Activated naive CD4-positive, alpha-beta T cell treated with anti-CD3 and anti-CD28 coated beads, Interleukin-2, amount 10 ng/mL, durations not matched to agents 7 days and 5 days (primary cell): ENCODE measurements around the gene STAM.
A peak's percentile ranks its signal among the peaks of the same experiment; 100 is the strongest.

Experiments
- CTCF ChIA-PET: fragments of 350-600 bp; sonication (Branson Sonifier 250); formaldehyde crosslinking; loops from one replicate; lab custom pipeline; 2021; ENCODE audit warnings: antibody characterized with exemption; lab: Charles Lee
- DNase-seq: peaks from one replicate; pipeline ENCODE4 v3.0.0-alpha.2; 2020
- H3K27ac Mint-ChIP-seq: one replicate; pipeline ENCODE4 v1.8.0; 2021; ENCODE audit warnings: mild to moderate bottlenecking, moderate library complexity, mixed read lengths
- H3K27me3 Mint-ChIP-seq: one replicate; pipeline ENCODE4 v1.8.0; 2021; ENCODE audit warnings: mild to moderate bottlenecking, mixed read lengths
- H3K36me3 Mint-ChIP-seq: one replicate; pipeline ENCODE4 v1.8.0; 2021; ENCODE audit warnings: mixed read lengths
- H3K4me1 Mint-ChIP-seq: one replicate; pipeline ENCODE4 v1.8.0; 2021; ENCODE audit warnings: mixed read lengths
- H3K4me3 Mint-ChIP-seq: one replicate; pipeline ENCODE4 v1.8.0; 2021; ENCODE audit warnings: mild to moderate bottlenecking, moderate library complexity, mixed read lengths
- H3K9me3 Mint-ChIP-seq: one replicate; pipeline ENCODE4 v1.8.0; 2021; ENCODE audit warnings: mixed read lengths

Gene STAM

DNA sequence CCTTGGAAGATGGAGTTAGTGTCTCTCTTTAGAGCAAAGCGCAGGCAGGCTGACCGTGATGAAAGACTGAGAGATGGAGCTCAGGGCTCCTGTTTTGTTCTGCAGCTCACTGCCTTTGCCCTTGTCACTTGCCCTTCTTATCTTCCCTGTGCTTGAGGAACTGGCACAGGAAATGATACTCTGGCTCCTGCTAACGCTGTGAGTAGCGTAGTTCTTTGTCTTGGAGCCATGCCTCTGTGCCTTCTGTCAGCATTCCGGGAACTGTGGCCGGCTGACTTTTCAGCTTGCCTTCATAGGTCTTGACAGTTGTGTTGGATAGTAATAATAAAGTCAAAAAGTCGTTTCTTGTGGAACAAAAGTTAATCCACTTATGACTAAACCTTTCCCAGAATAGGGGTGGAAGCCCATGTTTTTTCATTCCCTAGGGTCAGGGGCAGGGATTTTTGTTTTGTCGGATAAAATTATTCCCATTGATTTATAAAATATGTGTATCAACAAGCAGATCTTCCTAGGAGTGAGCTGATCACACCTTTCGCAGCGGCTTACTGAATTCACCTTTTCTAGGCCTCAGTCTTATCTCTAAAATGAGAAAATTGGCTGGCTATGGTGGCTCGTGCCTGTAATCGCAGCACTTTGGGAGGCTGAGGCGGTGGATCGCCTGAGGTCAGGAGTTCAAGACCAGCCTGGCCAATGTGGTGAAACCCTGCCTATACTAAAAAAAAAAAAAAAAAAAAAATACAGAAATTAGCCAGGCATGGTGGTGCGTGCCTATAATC lies 91.4 kb downstream of the STAM start:
- Mint-ChIP-seq H3K4me1 (no peaks in the 10 kb centered on the region), H3K27me3 (no peaks in the 10 kb centered on the region), H3K36me3 (no peaks in the 10 kb centered on the region), H3K9me3 (no peaks in the 10 kb centered on the region), H3K4me3 (no peak overlapping the region), H3K27ac (no peak overlapping the region)
- no peak for DNase-seq
- CTCF ChIA-PET: no interaction called here

DNA sequence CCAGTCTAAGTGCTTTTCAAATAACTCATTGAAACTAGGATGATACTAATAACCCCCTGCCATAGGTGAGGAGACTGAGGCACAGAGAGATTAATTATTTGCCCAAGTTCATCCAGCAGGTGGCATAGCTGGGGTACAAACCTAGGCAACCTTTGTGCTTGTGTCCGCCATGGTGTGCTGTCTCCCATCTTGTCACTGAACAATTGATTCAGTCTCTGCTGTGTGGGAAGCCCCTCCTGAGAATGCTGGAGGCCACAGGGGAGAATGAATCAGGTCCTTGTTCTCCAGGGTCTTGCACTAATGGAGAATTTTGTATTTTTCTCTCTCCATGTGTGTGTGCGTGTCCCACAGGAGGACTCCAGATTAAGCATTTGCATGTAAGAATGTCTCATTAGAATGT lies 92.3 kb downstream of the STAM start:
- no peaks in the 10 kb centered on the region for H3K27me3 Mint-ChIP-seq
- DNase-seq: no peak
- no peaks in the 10 kb centered on the region for H3K4me1 Mint-ChIP-seq
- CTCF ChIA-PET: interaction anchor here (0.8 to 1.5 kb wide), 3 partner anchors 9 to 98 kb away, joined by 3 to 4 read pairs (median 3); no protein-coding TSS in a partner anchor
- H3K27ac Mint-ChIP-seq: no peak overlapping the region
- H3K4me3 Mint-ChIP-seq: no peak overlapping the region
- H3K36me3 Mint-ChIP-seq: no peaks in the 10 kb centered on the region
- H3K9me3 Mint-ChIP-seq: no peaks in the 10 kb centered on the region

DNA sequence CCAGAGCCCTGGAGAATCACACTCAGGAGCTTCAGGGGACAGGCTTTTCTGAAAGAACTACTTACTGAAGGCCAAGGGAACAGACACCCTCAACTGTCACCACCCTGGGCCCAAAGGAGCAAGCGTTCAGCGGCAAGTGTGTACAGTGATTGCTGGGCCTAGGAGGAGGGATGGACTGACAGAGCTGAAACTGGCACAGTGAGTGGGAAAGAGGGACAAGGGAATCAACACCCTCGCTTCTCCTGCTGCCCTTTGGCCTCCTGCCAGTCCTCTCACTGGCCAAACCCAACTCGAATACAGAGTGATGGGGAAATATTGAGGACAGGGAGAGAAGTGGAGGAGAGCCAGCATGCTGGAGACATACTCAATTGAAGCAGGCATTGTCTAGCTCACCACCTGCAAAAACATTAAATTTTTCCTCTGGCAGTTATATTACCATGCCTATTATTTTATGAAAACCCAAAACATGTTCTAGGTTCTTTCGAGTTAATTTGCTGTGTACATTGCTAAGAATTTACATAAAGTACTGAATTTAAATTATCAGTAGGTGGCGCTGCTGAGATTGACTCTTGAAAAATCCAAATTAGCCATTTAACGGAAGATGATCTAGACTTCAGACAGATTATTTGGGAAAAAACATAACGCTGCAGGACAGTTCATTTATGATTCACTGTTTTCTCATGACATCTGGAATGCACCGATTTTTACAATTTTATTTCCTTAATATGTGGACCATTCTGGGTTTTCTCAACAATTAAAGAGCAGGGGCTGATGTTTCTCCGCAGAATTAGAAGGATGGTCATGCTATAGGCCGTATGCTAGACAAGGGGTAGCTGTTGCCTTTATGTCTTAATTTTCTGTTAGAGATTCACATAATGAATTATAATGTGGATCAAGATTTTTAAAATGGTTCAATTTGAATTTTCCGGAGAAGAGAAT lies 93.3 kb downstream of the STAM start:
- no peak for DNase-seq
- no peak overlapping the region for H3K27ac Mint-ChIP-seq
- no peak overlapping the region for H3K4me3 Mint-ChIP-seq
- CTCF ChIA-PET: interaction anchor here (0.8 to 1.6 kb wide), 4 partner anchors 8 to 123 kb away, joined by 3 to 5 read pairs (median 4); no protein-coding TSS in a partner anchor
- no peaks in the 10 kb centered on the region for H3K36me3 Mint-ChIP-seq
- H3K4me1 Mint-ChIP-seq: no peaks in the 10 kb centered on the region
- H3K27me3 Mint-ChIP-seq: no peaks in the 10 kb centered on the region
- H3K9me3 Mint-ChIP-seq: no peaks in the 10 kb centered on the region

DNA sequence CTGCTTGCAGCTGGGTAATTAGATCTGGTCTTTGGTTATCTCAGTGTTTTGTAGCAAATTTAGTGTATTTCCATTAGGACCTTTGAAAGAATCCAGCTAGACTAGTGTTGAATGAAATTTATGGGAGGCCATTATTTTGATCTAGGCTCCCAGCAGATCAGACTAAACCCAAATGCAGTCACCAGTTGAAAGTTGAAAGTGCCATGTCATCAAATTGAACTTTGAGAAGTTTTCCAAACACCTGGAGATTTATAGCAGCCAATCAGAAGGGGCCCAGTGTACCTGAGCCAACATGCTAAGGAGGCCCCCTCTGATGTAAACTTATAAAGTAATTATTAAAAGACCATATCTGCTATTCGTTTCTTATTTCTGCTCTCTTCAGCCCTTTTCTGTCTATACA lies 96.7 kb downstream of the STAM start:
- H3K4me1 Mint-ChIP-seq: peaks cover 15% of the 10 kb centered on the region
- CTCF ChIA-PET: interaction anchor here (0.7 kb wide), 1 partner anchor 97 kb away, joined by 3 read pairs; no protein-coding TSS in a partner anchor
- H3K27me3 Mint-ChIP-seq: no peaks in the 10 kb centered on the region
- H3K4me3 Mint-ChIP-seq: no peak overlapping the region
- H3K9me3 Mint-ChIP-seq: no peaks in the 10 kb centered on the region
- H3K27ac Mint-ChIP-seq: no peak overlapping the region
- no peak for DNase-seq
- H3K36me3 Mint-ChIP-seq: no peaks in the 10 kb centered on the region

DNA sequence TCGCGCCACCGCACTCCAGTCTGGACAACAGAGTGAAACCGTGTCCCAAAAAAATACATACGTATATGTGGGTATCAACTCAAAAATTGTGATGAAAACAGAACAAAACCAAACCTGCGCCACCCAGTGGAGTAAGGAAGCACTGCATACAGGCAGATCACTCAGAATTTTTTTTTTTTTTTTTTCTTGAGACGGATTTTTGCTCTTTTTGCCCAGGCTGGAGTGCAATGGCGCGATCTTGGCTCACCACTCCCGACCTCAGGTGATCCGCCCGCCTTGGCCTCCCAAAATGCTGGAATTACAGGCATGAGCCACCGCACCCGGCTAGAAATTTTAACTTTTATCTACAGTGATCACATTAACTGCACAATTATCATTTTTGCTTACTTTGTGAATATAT lies 99.0 kb downstream of the STAM start:
- peaks cover 15% of the 10 kb centered on the region for H3K4me1 Mint-ChIP-seq
- no peaks in the 10 kb centered on the region for H3K9me3 Mint-ChIP-seq
- no peak overlapping the region for H3K4me3 Mint-ChIP-seq
- CTCF ChIA-PET: interaction anchor here (0.6 to 1.8 kb wide), 5 partner anchors 12 to 526 kb away, joined by 3 to 5 read pairs (median 3); no protein-coding TSS in a partner anchor
- DNase-seq: peak; percentile 80
- H3K27ac Mint-ChIP-seq: no peak overlapping the region
- no peaks in the 10 kb centered on the region for H3K27me3 Mint-ChIP-seq
- no peaks in the 10 kb centered on the region for H3K36me3 Mint-ChIP-seq

DNA sequence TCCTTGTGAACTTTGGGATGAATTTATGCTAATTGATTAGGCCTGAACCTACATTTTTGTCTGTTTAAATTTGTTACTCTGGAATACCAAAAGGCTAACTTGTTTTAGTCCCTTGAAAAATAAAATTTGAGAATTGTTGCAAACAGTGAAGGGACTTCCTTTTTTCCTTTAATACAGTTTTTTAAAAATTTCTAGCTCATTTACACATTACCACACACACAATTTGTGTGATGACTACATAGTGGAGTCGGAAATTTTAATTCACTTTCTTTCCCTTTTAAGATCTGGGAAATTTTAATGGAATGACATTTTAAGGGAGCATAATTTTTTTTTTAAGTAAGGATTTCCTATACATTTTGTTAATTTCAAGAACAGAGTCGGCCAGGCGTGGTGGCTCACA lies 99.5 kb downstream of the STAM start:
- Mint-ChIP-seq H3K27me3 (no peaks in the 10 kb centered on the region), H3K9me3 (no peaks in the 10 kb centered on the region), H3K36me3 (no peaks in the 10 kb centered on the region), H3K27ac (no peak overlapping the region), H3K4me3 (no peak overlapping the region), H3K4me1 (peaks cover 15% of the 10 kb centered on the region)
- CTCF ChIA-PET: interaction anchor here (0.7 to 1.8 kb wide), 5 partner anchors 12 to 143 kb away, joined by 3 to 5 read pairs (median 3); partner anchors contain the start of gene HACD1
- no peak for DNase-seq

DNA sequence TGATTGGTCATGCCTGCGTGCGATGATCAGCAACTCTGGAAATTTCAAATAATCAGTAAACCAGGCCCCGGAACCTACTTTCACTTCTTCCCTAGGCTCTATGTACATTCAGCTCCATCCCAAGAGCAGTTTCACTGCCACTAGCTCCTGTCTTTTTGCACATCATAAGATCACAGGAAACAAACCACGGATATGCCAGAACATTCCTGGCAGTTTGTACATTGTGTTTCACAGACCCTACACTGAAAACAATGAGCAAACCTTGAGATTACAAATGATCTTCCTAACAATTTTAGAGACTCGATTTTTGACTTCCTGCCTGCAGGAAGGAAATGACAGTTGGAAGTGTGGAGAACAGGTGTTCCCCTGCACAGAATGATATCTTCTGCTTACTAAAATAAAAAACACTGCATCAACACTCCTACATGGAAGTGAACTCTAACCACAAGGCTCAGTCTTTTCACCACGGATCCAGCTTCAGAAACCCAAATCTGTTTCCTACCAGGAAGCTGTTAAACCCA lies 100.5 kb downstream of the STAM start:
- Mint-ChIP-seq H3K9me3 (no peaks in the 10 kb centered on the region), H3K27ac (no peak overlapping the region), H3K27me3 (no peaks in the 10 kb centered on the region), H3K36me3 (no peaks in the 10 kb centered on the region), H3K4me3 (no peak overlapping the region), H3K4me1 (peaks cover 15% of the 10 kb centered on the region)
- no peak for DNase-seq
- CTCF ChIA-PET: interaction anchor here (0.7 to 1.8 kb wide), 5 partner anchors 8 to 144 kb away, joined by 3 to 5 read pairs (median 3); no protein-coding TSS in a partner anchor

DNA sequence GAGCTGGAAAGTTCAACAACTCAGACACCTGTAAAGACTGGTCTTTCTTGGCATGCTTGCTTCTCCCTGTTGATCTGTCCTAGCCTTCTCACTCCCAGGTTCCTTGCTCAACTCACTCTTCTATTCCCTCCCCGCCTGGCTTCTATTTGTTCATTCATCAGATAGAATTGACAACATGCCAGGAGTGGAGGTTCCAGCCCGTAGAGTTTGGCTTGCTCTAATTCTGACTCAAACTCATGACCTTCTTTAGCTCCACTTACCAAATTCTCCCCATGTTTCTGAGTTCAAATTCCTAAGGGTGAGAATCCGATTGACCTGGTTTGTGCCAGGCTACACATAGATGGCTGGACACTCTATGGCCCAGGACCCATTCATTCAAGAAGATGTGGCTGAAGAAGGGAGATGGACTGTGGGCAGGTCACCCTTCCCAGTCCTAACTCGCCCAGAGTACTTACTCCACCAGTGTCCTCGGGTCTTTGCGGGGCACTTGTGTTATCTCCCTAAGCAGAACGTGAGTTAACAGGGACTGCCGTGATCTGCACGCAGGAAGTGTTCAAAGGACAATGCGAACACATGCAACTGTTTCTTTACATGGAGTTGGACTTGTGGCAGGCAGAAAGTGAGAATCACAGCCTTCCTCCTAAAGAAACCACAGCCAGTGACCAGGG lies 104.1 kb downstream of the STAM start:
- Mint-ChIP-seq H3K4me3 (no peak overlapping the region), H3K4me1 (peaks cover 11% of the 10 kb centered on the region), H3K9me3 (no peaks in the 10 kb centered on the region), H3K36me3 (no peaks in the 10 kb centered on the region), H3K27me3 (no peaks in the 10 kb centered on the region), H3K27ac (no peak overlapping the region)
- DNase-seq: no peak
- CTCF ChIA-PET: interaction anchor here (1.5 kb wide), 1 partner anchor 11 kb away, joined by 4 read pairs; no protein-coding TSS in a partner anchor

DNA sequence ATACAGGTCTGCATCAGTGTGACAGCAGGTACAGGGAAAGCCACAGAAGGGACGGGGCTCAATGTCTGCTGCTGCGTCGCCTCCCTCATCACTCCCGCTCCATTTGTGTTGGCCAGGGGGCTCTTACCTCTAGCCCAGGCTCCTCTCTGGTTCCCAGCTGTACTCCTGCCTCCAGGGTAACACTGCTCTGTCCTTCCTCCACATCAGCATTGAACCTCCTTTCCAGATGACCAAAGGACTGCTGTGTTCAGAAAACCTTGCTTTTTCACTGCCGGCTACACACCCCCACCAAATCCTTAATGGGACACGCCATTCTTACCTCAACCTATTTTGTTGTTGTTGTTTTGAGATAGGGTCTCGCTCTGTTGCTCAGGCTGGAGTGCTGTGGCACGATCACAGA lies 105.9 kb downstream of the STAM start:
- Mint-ChIP-seq H3K36me3 (no peaks in the 10 kb centered on the region), H3K4me1 (peaks cover 2% of the 10 kb centered on the region), H3K27ac (no peak overlapping the region), H3K9me3 (no peaks in the 10 kb centered on the region), H3K4me3 (no peak overlapping the region), H3K27me3 (no peaks in the 10 kb centered on the region)
- DNase-seq: no peak
- CTCF ChIA-PET: no interaction called here

DNA sequence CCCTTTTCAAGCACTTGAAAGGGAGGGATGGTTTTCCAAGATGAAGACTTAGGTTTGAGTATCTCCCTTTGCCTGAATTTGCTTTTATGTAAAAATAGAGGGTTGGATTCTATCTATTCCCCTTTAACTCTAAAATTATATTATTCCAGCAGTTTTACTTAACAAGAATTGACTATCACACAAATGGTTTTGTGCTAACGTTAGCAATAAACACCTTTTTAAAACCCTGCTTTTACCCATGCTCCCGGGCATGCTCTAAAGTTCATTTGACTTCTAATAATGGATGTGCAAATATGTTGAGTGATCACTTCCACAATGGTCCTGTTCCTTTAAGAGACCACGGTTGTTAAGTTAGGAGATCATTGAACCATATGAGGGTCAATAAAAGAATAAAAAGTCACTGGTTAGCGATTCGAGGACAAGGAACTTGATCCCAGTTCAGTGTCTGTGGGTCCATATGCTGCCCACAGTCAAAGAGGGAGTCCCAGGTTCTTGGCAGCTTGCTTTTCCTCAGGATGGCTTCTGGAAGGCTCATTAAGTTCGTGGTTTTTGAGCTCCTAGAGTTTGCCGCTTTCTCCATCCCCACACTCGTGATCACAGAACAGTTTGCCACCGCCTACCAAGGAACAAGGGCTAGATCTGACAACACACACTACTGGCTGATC lies 108.0 kb downstream of the STAM start, which contains the start of gene TMEM236:
TMEM236 (plus strand) TSS at position 421 of the 665 bp plus-strand sequence; CDS start at position 516, 95 bp downstream.
- Mint-ChIP-seq H3K4me1 (peaks cover 4% of the 10 kb centered on the region), H3K4me3 (no peak within 1 kb of the TSS), H3K27me3 (peaks cover 4% of the 10 kb centered on the region), H3K36me3 (no peaks in the 10 kb centered on the region), H3K9me3 (no peaks in the 10 kb centered on the region), H3K27ac (no peak within 1 kb of the TSS)
- CTCF ChIA-PET: no interaction called here
- no peak for DNase-seq

DNA sequence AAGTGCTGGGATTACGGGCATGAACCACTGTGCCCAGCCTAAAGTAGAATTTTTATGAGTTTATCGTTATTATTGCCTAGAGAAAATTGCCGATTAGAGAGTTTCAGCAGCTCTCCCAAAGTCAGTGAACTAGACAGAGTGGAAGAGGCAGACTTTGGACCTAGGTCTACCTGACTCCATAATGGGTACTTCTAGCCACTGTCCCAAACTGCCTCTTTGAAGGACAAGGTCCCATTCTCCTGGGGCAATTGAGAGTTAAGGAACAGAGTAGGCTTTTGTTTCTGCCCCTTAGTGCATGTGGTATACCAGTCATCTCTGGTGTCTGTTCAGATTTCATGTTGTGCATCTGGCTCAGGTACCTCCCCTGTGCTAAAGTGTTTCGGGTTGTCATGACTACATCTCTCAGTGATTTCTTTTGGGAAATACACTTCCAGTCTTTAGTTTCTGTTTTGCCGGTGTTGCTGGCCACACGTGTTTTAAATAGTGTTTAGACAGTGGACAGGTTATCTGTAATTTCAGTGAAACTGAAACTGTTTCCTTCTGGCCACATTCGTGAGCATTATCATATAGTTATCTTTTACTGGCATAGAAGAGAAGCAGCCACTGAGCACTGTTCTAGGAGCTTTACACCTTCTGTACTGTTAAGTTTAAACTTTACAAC lies 112.7 kb downstream of the STAM start:
- DNase-seq: no peak
- H3K4me1 Mint-ChIP-seq: peaks cover 5% of the 10 kb centered on the region
- peaks cover 4% of the 10 kb centered on the region for H3K27me3 Mint-ChIP-seq
- H3K4me3 Mint-ChIP-seq: no peak overlapping the region
- H3K36me3 Mint-ChIP-seq: no peaks in the 10 kb centered on the region
- CTCF ChIA-PET: no interaction called here
- no peaks in the 10 kb centered on the region for H3K9me3 Mint-ChIP-seq
- no peak overlapping the region for H3K27ac Mint-ChIP-seq

DNA sequence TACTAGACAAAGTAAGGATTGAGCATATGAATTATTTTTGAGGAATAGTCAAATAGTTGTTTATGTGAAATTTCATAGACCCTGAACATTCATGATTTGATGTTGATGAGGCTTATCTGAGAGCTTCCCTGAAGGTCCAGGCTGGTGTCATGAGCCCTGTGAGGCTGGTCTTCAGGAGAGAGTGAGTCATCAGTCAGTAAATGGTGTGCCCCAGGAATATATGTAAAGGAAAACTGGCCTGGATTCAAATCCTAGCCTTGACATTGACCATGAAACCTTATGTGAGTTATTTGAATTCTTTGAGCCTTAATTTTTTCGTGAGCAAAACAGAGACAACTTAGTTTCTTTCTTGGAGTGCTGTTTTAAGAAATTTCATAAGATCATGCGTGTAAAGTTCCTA lies 114.2 kb downstream of the STAM start:
- Mint-ChIP-seq H3K4me3 (no peak overlapping the region), H3K4me1 (peaks cover 5% of the 10 kb centered on the region)
- CTCF ChIA-PET: no interaction called here

DNA sequence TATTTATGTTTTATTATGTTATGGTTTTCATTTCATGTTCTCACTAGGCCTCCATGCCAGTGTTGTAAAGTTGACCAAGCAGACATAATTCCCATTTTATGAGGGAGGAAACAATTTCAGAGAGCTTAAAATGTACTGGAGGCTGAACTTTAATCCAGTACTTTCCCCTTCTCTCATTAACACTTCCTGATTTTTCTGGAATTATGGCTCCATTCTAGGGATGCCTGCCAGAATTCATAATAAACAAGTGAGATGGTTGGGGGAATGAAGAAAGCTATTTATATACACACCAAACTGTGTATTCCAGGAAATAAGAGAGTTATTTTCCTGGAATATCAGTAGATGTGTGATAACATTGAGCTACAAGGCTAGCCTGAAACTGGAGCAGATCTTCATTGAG lies 114.9 kb downstream of the STAM start:
- Mint-ChIP-seq H3K27me3 (peaks cover 4% of the 10 kb centered on the region), H3K36me3 (no peaks in the 10 kb centered on the region), H3K9me3 (no peaks in the 10 kb centered on the region), H3K4me3 (no peak overlapping the region), H3K27ac (no peak overlapping the region), H3K4me1 (peaks cover 5% of the 10 kb centered on the region)
- no peak for DNase-seq
- CTCF ChIA-PET: no interaction called here

More for the DNA sequence above, 114.2 kb downstream of the STAM start:
- Mint-ChIP-seq H3K27me3 (peaks cover 4% of the 10 kb centered on the region), H3K36me3 (no peaks in the 10 kb centered on the region), H3K27ac (no peak overlapping the region), H3K9me3 (no peaks in the 10 kb centered on the region)
- no peak for DNase-seq
